H9 (cell line): ENCODE measurements around the gene MAST4. TPM values are rescaled to one million over a fixed set of nuclear protein-coding genes. Genes with fewer than 3 reads are reported as not detected.

Experiments used
- DNase-seq: peaks from one replicate; pipeline ENCODE4 v3.0.0-alpha.2; 2017
- H2AFZ ChIP-seq: one replicate; pipeline ENCODE4 v1.6.1; 2013; ENCODE audit warnings: mild to moderate bottlenecking, low read length, control low read depth, moderate library complexity
- H2AK5ac ChIP-seq: 2 replicates; pipeline ENCODE4 v1.6.1; 2013; ENCODE audit warnings: low read length, control low read depth, mixed read lengths; ENCODE audit not compliant: insufficient read length
- H2BK120ac ChIP-seq: one replicate; pipeline ENCODE4 v1.6.1; 2013; ENCODE audit warnings: low read depth, mild to moderate bottlenecking, low read length, control low read depth, inconsistent platforms; ENCODE audit not compliant: poor library complexity, severe bottlenecking
- H2BK12ac ChIP-seq: 2 replicates; pipeline ENCODE4 v1.6.1; 2013; ENCODE audit warnings: low read length, control low read depth, mixed read lengths, low read depth; ENCODE audit not compliant: insufficient read length
- H2BK15ac ChIP-seq: 2 replicates; pipeline ENCODE4 v1.6.1; 2013; ENCODE audit warnings: low read depth, low read length, control low read depth
- H2BK20ac ChIP-seq: one replicate; pipeline ENCODE4 v1.6.1; 2013; ENCODE audit warnings: low read depth, mild to moderate bottlenecking, low read length, control low read depth, inconsistent platforms; ENCODE audit not compliant: poor library complexity, severe bottlenecking
- H2BK5ac ChIP-seq: 2 replicates; pipeline ENCODE4 v1.6.1; 2013; ENCODE audit warnings: low read length, control low read depth, mixed read lengths; ENCODE audit not compliant: insufficient read length
- H3K14ac ChIP-seq: 2 replicates; pipeline ENCODE4 v1.6.1; 2013; ENCODE audit warnings: low read length, control low read depth; ENCODE audit not compliant: insufficient read depth
- H3K18ac ChIP-seq: 2 replicates; pipeline ENCODE4 v1.6.1; 2013; ENCODE audit warnings: low read depth, mild to moderate bottlenecking, mixed read lengths, low read length, control low read depth; ENCODE audit not compliant: insufficient read length
- H3K23ac ChIP-seq: 2 replicates; pipeline ENCODE4 v1.6.1; 2013; ENCODE audit warnings: low read length, control low read depth, mixed read lengths, low read depth; ENCODE audit not compliant: insufficient read length
- H3K23me2 ChIP-seq: 2 replicates; pipeline ENCODE4 v1.6.1; 2013; ENCODE audit warnings: low read depth, mild to moderate bottlenecking, mixed read lengths, low read length, control low read depth; ENCODE audit not compliant: insufficient read length, poor library complexity, severe bottlenecking
- H3K27ac ChIP-seq: 2 replicates; pipeline ENCODE4 v1.5.1; 2013; ENCODE audit warnings: low read length, control low read depth, mixed read lengths, low read depth; ENCODE audit not compliant: insufficient read length
- H3K27me3 ChIP-seq: 2 replicates; pipeline ENCODE4 v1.6.1; 2013; ENCODE audit warnings: low read length, control low read depth, inconsistent platforms; ENCODE audit not compliant: insufficient read depth
- H3K4ac ChIP-seq: 2 replicates; pipeline ENCODE4 v1.6.1; 2013; ENCODE audit warnings: low read depth, mild to moderate bottlenecking, control low read depth, inconsistent platforms, low read length, moderate library complexity
- H3K4me1 ChIP-seq: 2 replicates; pipeline ENCODE4 v1.6.1; 2013; ENCODE audit warnings: low read length, control low read depth, inconsistent platforms; ENCODE audit not compliant: insufficient read depth
- H3K4me2 ChIP-seq: 2 replicates; pipeline ENCODE4 v1.6.1; 2013; ENCODE audit warnings: low read length, control low read depth, mixed read lengths; ENCODE audit not compliant: insufficient read length, insufficient read depth
- H3K56ac ChIP-seq: 2 replicates; pipeline ENCODE4 v1.6.1; 2013; ENCODE audit warnings: low read depth, mild to moderate bottlenecking, mixed read lengths, low read length, control low read depth; ENCODE audit not compliant: insufficient read length
- H3K79me1 ChIP-seq: 2 replicates; pipeline ENCODE4 v1.6.1; 2013; ENCODE audit warnings: low read depth, mild to moderate bottlenecking, moderate library complexity, low read length, control low read depth, inconsistent platforms; ENCODE audit not compliant: insufficient read depth, poor library complexity, severe bottlenecking
- H3K79me2 ChIP-seq: 2 replicates; pipeline ENCODE4 v1.6.1; 2013; ENCODE audit warnings: low read length, control low read depth, inconsistent platforms; ENCODE audit not compliant: insufficient read depth
- H3K9ac ChIP-seq: 2 replicates; pipeline ENCODE4 v1.6.1; 2013; ENCODE audit warnings: low read length, control low read depth, mixed read lengths; ENCODE audit not compliant: insufficient read length; ENCODE audit errors: extremely low read depth
- H3K9me3 ChIP-seq: one replicate; pipeline ENCODE4 v1.6.1; 2013; ENCODE audit warnings: low read depth, low read length, inconsistent platforms; ENCODE audit not compliant: control insufficient read depth
- H3T11ph ChIP-seq: one replicate; pipeline ENCODE4 v1.6.1; 2013; ENCODE audit warnings: mild to moderate bottlenecking, low read length, control low read depth, inconsistent platforms
- H4K20me1 ChIP-seq: one replicate; pipeline ENCODE4 v1.6.1; 2013; ENCODE audit not compliant: control insufficient read depth, insufficient read length, insufficient read depth
- H4K5ac ChIP-seq: 2 replicates; pipeline ENCODE4 v1.6.1; 2013; ENCODE audit warnings: low read depth, mild to moderate bottlenecking, mixed read lengths, low read length, control low read depth; ENCODE audit not compliant: insufficient read length
- H4K8ac ChIP-seq: replicated peaks from 2 replicates; pipeline ENCODE4 v1.6.1; 2013; ENCODE audit warnings: low read length, control low read depth, mixed read lengths, low read depth; ENCODE audit not compliant: insufficient read length
- H4K91ac ChIP-seq: 2 replicates; pipeline ENCODE4 v1.6.1; 2013; ENCODE audit warnings: low read depth, mild to moderate bottlenecking, moderate library complexity, mixed read lengths, low read length, control low read depth; ENCODE audit not compliant: insufficient read length
- H3K27ac Mint-ChIP-seq, 3 experiments: 2 replicates in 2 of 3; 3 replicates in 1 of 3; pipeline ENCODE4 v1.8.0; 2020 to 2021; ENCODE audit warnings: mixed read lengths in 3 of 3, mild to moderate bottlenecking in 1 of 3, moderate library complexity in 1 of 3
- H3K27me3 Mint-ChIP-seq: 2 replicates; pipeline ENCODE4 v1.8.0; 2021; ENCODE audit warnings: low read depth, mild to moderate bottlenecking, moderate library complexity, mixed read lengths
- H3K36me3 Mint-ChIP-seq, 3 experiments: 2 replicates in 2 of 3; 3 replicates in 1 of 3; pipeline ENCODE4 v1.8.0; 2020 to 2021; ENCODE audit warnings: low read depth in 3 of 3, mixed read lengths in 3 of 3; ENCODE audit not compliant: insufficient read depth in 1 of 3
- H3K4me1 Mint-ChIP-seq, 2 experiments: 2 replicates each; pipeline ENCODE4 v1.8.0; 2020; ENCODE audit warnings: mixed read lengths in 2 of 2
- H3K4me3 Mint-ChIP-seq, 2 experiments: 2 replicates in 1 of 2; 3 replicates in 1 of 2; pipeline ENCODE4 v1.8.0; 2020 to 2021; ENCODE audit warnings: mild to moderate bottlenecking in 2 of 2, mixed read lengths in 2 of 2, moderate library complexity in 1 of 2
- H3K9me3 Mint-ChIP-seq, 2 experiments: 2 replicates in 1 of 2; 3 replicates in 1 of 2; pipeline ENCODE4 v1.8.0; 2020; ENCODE audit warnings: mild to moderate bottlenecking in 2 of 2, mixed read lengths in 2 of 2, moderate library complexity in 1 of 2
- CTCF ChIP-seq: fragments of 200-600 bp; sonication (generic); conservative IDR thresholded peaks from 3 replicates; pipeline ENCODE4 v1.8.0; 2021; ENCODE audit warnings: antibody characterized with exemption, mild to moderate bottlenecking
- WGBS: extraction: QIAGEN DNeasy Blood & Tissue Kit; methylation state at CpG from one replicate; pipeline ENCODE4 v1.1.7; 2013; ENCODE audit warnings: missing lambda C conversion rate, low lambda C conversion rate, mixed read lengths; ENCODE audit not compliant: insufficient read length; ENCODE audit errors: extremely low coverage; 5-methylcytosine and 5-hydroxymethylcytosine counted together
- total RNA-seq: library from RNA; stranded (reverse); gene quantifications from 2 replicates; pipeline ENCODE4 v1.2.1, GENCODE V29; 2021

The MAST4 gene
- total RNA-seq, 1 experiment from 2014 or later: 3.7 TPM

GRCh38 chr5:66724349-66725139 is 128.4 kb downstream of the MAST4 start:
- no peak for DNase-seq

More at GRCh38 chr5:66724349-66725139, 128.4 kb downstream of the MAST4 start:
- H3K27ac ChIP-seq: no peak overlapping the region
- H4K5ac ChIP-seq: no peak overlapping the region
- no peak overlapping the region for H3K4ac ChIP-seq
- Mint-ChIP-seq H3K4me3 (no peak overlapping the region), H3K27ac (no peak overlapping the region), H3K36me3 (no peaks in the 10 kb centered on the region), H3K4me1 (peaks cover 10 to 14% of the 10 kb centered on the region in 2 experiments), H3K27me3 (peaks cover 17% of the 10 kb centered on the region), H3K9me3 (no peaks in the 10 kb centered on the region)
- no peaks in the 10 kb centered on the region for H3K23me2 ChIP-seq
- H2BK12ac ChIP-seq: no peak overlapping the region
- H3K18ac ChIP-seq: no peak overlapping the region
- H4K91ac ChIP-seq: no peak overlapping the region
- no peaks in the 10 kb centered on the region for H4K20me1 ChIP-seq
- H2BK120ac ChIP-seq: no peak overlapping the region
- H3K4me1 ChIP-seq: no peaks in the 10 kb centered on the region; the same call in 1 of the 2 replicates
- H3K14ac ChIP-seq: no peak overlapping the region
- H2BK15ac ChIP-seq: no peak overlapping the region
- no peaks in the 10 kb centered on the region for H3K79me1 ChIP-seq
- no peaks in the 10 kb centered on the region for H3K9me3 ChIP-seq
- H4K8ac ChIP-seq: no peak overlapping the region
- WGBS: no CpG with 5 or more reads among the region's 2 CpGs
- H3K9ac ChIP-seq: no peak overlapping the region
- no peak overlapping the region for H3K56ac ChIP-seq
- H2AFZ ChIP-seq: no peak overlapping the region
- H2AK5ac ChIP-seq: no peak overlapping the region
- H2BK5ac ChIP-seq: no peak overlapping the region
- H3T11ph ChIP-seq: no peak overlapping the region
- H3K23ac ChIP-seq: no peak overlapping the region
- no peaks in the 10 kb centered on the region for H3K79me2 ChIP-seq
- no peak overlapping the region for H2BK20ac ChIP-seq
- no peak overlapping the region for H3K4me2 ChIP-seq
- peak; percentile 41; the same call in 2 of the 3 replicates for TF ChIP-seq CTCF
- no peaks in the 10 kb centered on the region for H3K27me3 ChIP-seq
